Body of pancreas (tissue), 4 donors: Measurements from ENCODE around the gene LYAR. TPM values are rescaled to one million over a fixed set of nuclear protein-coding genes. Genes with fewer than 3 reads are reported as not detected.

Experiments used
- ATAC-seq: fragments of 150-250 bp; one replicate; pipeline ENCODE4 v1.9.1; 2016
- DNase-seq, 4 donors: peaks; one replicate each; pipeline ENCODE4 v3.0.0-alpha.2; 2019
- H3K27ac ChIP-seq, 4 donors: fragments of 200-600 bp; sonication (generic); 1 replicate in 3 of 4; 2 replicates in 1 of 4; pipeline versions ENCODE4 v1.5.1 to v1.6.1; 2016 to 2019; ENCODE audit warnings: mild to moderate bottlenecking in 1 of 4, mixed read lengths in 1 of 4, moderate library complexity in 1 of 4
- H3K27me3 ChIP-seq, 2 donors: fragments of 200-600 bp; sonication (generic); one replicate each; pipeline ENCODE4 v1.6.0; 2016; ENCODE audit warnings: mild to moderate bottlenecking in 1 of 2
- H3K36me3 ChIP-seq, 2 donors: fragments of 200-600 bp; sonication (generic); replicated peaks in 1 of 2; 2 replicates each; pipeline ENCODE4 v1.5.1; 2016; ENCODE audit warnings: low read depth in 2 of 2; ENCODE audit not compliant: insufficient read depth in 1 of 2
- H3K4me1 ChIP-seq: fragments of 200-600 bp; sonication (generic); one replicate; pipeline ENCODE4 v1.6.0; 2016
- H3K4me3 ChIP-seq, 2 donors: fragments of 200-600 bp; sonication (generic); 1 replicate in 1 of 2; 2 replicates in 1 of 2; pipeline ENCODE4 v1.5.1; 2016 to 2019
- H3K9me3 ChIP-seq, 3 donors: fragments of 200-600 bp; sonication (generic); 1 replicate in 2 of 3; 2 replicates in 1 of 3; pipeline ENCODE4 v1.5.1; 2016
- POLR2A ChIP-seq, 3 donors: fragments of 450-650 bp; IDR thresholded peaks; one replicate each; pipeline ENCODE4 v1.6.1; 2016; ENCODE audit warnings: antibody characterized with exemption in 3 of 3, mild to moderate bottlenecking in 2 of 3
- WGBS, 2 donors: methylation state at CpG; one replicate each; pipeline ENCODE4 v1.1.5; 2017; 5-methylcytosine and 5-hydroxymethylcytosine counted together
- intact Hi-C: fragments of 100-400 bp; cut with DNase I; formaldehyde crosslinking; loops from one replicate; pipeline ENCODE4 v1.15.1; 2023
- total RNA-seq, 2 donors: library from RNA; depleted of rRNA; stranded (reverse); fragments of >200 nt; gene quantifications; one replicate each; pipeline ENCODE4 v1.1.0, GENCODE V29; 2016
- TF ChIP-seq, protein P1 (sequence below), 7 experiments: fragments of 450-650 bp in 4 of 7; fragments of 200-600 bp in 3 of 7; sonication (generic) in 3 of 7; IDR thresholded peaks; one replicate each; pipeline ENCODE4 v1.5.1; 2016 to 2019; ENCODE audit warnings: antibody characterized with exemption in 7 of 7

LYAR gene
- total RNA-seq, 2 donors from 2014 or later: 7.6 to 12.5 TPM

DNA sequence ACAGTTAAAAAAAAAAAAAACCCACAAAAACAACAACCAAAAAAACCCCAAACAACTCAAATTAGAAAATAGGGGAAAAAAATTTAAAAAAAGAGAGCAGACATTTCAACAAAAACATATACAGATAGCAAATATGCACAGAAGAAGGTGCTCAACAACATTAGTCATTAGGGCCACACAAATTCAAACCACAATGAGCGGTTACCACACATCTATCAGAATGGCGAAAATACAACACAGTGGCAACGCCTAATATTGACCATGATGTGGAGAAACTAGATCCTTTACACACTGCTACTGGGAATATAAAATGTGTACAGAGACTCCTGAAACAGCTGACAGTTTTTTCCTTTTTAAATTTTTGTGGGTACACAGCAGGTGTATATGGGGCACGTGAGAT is 19.4 kb downstream of the LYAR start:
- ATAC-seq: no peak
- H3K27me3 ChIP-seq: no peaks in the 10 kb centered on the region

DNA sequence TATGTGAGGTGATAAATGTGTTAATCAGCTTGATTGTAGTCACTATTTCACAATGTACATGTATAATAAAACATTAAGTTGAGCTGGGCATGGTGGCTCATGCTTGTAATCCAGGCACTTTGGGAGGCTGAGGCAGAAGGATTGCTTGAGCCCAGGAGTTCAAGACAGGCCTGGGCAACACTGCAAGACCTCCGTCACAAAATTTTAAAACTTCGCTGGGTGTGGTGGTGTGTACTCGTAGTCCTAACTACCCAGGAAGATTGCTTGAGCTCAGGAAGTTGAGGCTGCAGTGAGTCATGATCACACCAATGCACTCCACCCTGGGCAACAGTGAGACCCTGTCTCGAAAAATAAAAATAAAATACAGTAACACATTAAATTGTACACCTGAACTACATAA is 20.1 kb downstream of the LYAR start:
- Histone ChIP-seq H3K27ac (peak overlapping the region in 1 of 4 donors; percentile 21), H3K36me3 (peaks cover 0 to 12% of the 10 kb centered on the region in 2 donors), H3K27me3 (no peaks in the 10 kb centered on the region), H3K4me1 (no peaks in the 10 kb centered on the region), H3K4me3 (no peak overlapping the region), H3K9me3 (no peaks in the 10 kb centered on the region)
- DNase-seq: peak in 1 of 4 donors; percentile 46
- intact Hi-C loops: no loop called here
- TF ChIP-seq, protein P1, sequence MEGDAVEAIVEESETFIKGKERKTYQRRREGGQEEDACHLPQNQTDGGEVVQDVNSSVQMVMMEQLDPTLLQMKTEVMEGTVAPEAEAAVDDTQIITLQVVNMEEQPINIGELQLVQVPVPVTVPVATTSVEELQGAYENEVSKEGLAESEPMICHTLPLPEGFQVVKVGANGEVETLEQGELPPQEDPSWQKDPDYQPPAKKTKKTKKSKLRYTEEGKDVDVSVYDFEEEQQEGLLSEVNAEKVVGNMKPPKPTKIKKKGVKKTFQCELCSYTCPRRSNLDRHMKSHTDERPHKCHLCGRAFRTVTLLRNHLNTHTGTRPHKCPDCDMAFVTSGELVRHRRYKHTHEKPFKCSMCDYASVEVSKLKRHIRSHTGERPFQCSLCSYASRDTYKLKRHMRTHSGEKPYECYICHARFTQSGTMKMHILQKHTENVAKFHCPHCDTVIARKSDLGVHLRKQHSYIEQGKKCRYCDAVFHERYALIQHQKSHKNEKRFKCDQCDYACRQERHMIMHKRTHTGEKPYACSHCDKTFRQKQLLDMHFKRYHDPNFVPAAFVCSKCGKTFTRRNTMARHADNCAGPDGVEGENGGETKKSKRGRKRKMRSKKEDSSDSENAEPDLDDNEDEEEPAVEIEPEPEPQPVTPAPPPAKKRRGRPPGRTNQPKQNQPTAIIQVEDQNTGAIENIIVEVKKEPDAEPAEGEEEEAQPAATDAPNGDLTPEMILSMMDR (IDR thresholded peaks at IDR 0.05): no peak
- TF ChIP-seq POLR2A (IDR thresholded peaks at IDR 0.05): no peak
- ATAC-seq: no peak
- 88% methylated on average over 4 of the region's 4 CpGs for WGBS, 2 donors

More for the DNA sequence above, 19.4 kb downstream of the LYAR start:
- no peak for DNase-seq
- H3K9me3 ChIP-seq: no peaks in the 10 kb centered on the region
- intact Hi-C loops: no loop called here
- no peak overlapping the region for H3K4me3 ChIP-seq
- H3K36me3 ChIP-seq: peaks cover 0 to 12% of the 10 kb centered on the region in 2 donors
- no peak overlapping the region for H3K27ac ChIP-seq
- TF ChIP-seq, protein P1 (IDR thresholded peaks at IDR 0.05): no peak
- TF ChIP-seq POLR2A (IDR thresholded peaks at IDR 0.05): no peak
- WGBS, 2 donors: 68 to 69% methylated on average over 4 of the region's 4 CpGs
- H3K4me1 ChIP-seq: no peaks in the 10 kb centered on the region

DNA sequence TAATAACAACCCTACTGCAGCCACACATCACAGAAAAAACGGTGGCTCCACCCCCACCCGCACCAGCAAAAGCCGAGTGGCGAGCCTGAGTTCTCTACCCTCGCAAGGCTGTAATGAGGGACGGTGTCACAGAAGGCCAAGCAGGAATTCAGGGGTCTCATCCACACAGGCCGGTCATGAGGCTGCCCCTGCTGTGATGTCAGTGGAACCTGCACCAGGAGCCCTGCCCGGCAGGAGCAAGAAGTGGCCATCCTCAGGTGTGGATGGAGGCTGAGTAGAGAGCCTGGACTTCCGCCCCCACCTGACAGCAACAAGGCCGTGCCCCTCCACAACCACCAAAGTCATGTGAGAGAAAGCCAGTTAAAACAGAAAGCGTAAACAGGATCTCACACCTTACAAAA is 20.6 kb downstream of the LYAR start:
- peak overlapping the region in 1 of 4 donors; percentile 21 for H3K27ac ChIP-seq
- TF ChIP-seq, protein P1 (IDR thresholded peaks at IDR 0.05): no peak
- no peak for TF ChIP-seq POLR2A (IDR thresholded peaks at IDR 0.05)
- H3K4me1 ChIP-seq: no peaks in the 10 kb centered on the region
- ATAC-seq (no peak), DNase-seq (no peak)
- H3K36me3 ChIP-seq: peaks cover 0 to 12% of the 10 kb centered on the region in 2 donors
- no peak overlapping the region for H3K4me3 ChIP-seq
- no peaks in the 10 kb centered on the region for H3K27me3 ChIP-seq
- WGBS, 2 donors: 86 to 92% methylated on average over 10 to 11 of the region's 11 CpGs
- intact Hi-C loops: no loop called here
- H3K9me3 ChIP-seq: no peaks in the 10 kb centered on the region

DNA sequence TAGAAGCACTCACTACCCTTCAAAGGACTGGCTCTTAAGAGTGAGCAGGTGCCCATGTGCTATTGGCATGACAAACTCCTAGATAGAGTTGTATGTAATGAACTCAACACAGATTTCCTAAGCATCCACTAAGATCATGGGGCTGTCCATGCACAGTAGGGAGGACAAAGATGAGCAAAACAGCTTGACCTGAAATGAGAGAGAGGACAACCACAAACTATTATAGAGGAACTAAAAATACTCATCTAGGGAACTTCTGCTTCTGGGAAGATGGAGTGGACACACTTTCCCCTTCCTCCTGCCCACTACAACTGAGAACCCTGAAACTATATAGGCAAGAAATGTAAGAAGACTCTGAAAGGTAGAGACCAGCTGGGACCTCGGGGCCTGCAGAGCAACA is 21.2 kb downstream of the LYAR start:
- DNase-seq (no peak), ATAC-seq (no peak)
- Histone ChIP-seq H3K27me3 (no peaks in the 10 kb centered on the region), H3K4me1 (no peaks in the 10 kb centered on the region), H3K4me3 (no peak overlapping the region), H3K36me3 (peaks cover 0 to 10% of the 10 kb centered on the region in 2 donors), H3K27ac (peak overlapping the region in 1 of 4 donors; percentile 33), H3K9me3 (no peaks in the 10 kb centered on the region)
- TF ChIP-seq POLR2A (IDR thresholded peaks at IDR 0.05): no peak
- TF ChIP-seq, protein P1 (IDR thresholded peaks at IDR 0.05): no peak
- 65 to 68% methylated on average over 1 of the region's 1 CpG for WGBS, 2 donors
- intact Hi-C loops: no loop called here

DNA sequence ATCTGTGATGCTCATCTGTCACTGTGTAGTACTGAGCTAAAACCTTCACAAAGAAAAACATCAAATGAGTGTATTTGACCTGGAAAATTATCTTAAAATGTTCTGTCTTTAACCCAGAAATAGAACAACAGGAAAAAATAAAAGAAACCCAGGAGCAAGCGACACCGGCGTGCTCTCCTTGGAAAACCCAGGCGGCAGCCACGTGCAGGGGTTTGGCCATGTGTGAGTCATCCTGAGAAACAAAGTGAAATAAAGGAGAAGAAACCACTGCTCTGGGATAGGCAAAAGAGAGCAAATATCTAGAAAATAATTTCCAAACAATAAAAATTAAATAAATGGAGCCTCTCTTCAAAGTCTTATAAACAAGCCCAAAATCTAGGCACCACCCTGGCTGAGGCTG is 22.0 kb downstream of the LYAR start:
- Histone ChIP-seq H3K4me1 (no peaks in the 10 kb centered on the region), H3K4me3 (no peak overlapping the region), H3K27me3 (no peaks in the 10 kb centered on the region), H3K27ac (peak overlapping the region in 1 of 4 donors; percentile 33), H3K9me3 (no peaks in the 10 kb centered on the region), H3K36me3 (peaks cover 0 to 4% of the 10 kb centered on the region in 2 donors)
- intact Hi-C loops: no loop called here
- 78 to 87% methylated on average over 5 of the region's 5 CpGs for WGBS, 2 donors
- DNase-seq (no peak), ATAC-seq (no peak)
- TF ChIP-seq, protein P1 (IDR thresholded peaks at IDR 0.05): no peak
- TF ChIP-seq POLR2A (IDR thresholded peaks at IDR 0.05): no peak
